Stimulated activated naive CD4-positive, alpha-beta T cell (primary cell): ENCODE measurements around the gene PIM3.
"Not testable (repeated sequence)": the region's sequence is repeated elsewhere in the genome, so short reads cannot be mapped to it uniquely, and the experiment has no call there.

ENCODE experiments used
- DNase-seq, 6 experiments: peaks; one replicate each; lab custom pipeline; 2025; lab: John Stamatoyannopoulos, UW

PIM3 gene

DNA sequence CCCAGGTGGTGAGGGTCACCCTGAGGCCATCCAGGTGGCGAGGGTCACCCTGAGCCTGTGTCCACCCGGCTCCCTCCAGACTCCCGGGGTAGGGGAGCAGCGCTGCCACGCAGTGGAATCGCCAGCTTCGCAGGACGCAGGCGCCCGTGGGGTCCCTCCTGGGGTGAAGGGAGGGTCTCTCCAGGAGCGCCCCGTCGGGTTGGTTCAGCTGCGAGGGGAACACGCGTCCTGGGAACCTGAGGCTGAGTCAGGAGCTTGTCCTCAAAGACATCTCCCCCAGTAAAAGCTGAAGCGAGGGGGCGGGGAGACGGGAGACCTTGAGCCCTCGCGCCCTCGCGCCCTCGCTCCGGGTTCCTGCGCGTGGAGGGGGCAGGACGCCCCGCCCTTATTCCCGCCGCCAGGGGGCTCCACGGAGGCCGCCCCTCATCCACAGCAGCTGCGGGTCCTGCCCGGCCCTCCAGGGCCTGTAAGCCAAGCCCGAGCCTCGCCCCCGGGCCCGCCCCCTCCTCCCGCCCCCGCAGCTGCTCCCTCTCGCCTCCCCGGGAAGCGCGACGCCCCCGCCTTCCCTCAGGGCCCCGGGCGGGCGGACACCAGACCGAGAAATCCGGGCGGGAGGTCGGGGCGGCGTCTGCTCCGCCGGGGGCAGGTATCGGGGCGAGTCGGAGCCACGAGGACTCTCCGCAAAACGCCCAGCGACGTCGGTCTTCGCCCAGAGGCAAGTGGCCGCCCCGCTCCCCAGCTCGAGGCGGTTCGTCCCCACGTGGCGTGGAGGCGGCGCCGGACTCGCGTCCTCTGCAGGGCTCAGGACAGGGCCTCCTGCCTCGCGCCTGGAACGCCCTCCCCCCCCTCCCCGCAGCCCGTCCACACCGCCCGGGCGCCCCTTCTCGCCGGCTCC, 22.8 kb downstream of the PIM3 start:
- DNase-seq = peak in 3 of 6 experiments; percentile 39 to 52 (median 44)

DNA sequence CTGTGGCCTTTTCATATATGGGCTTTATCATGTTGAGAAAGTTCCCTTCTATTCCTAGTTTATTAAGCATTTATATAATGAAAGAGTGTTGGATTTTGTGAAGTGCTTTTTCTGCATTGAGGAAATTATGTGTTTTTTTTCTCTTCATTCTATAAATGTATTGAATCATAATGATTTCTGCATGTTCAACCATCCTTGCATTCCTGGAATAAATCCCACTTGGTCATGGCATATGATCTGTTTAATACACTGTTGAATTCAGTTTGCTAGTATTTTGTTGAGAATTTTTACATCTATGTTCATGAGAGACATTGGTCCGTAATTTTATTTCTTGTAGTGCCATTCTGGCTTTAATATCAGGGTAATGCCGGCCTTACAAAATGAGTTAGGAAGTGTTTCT, 25.8 kb downstream of the PIM3 start:
- DNase-seq = no peak

DNA sequence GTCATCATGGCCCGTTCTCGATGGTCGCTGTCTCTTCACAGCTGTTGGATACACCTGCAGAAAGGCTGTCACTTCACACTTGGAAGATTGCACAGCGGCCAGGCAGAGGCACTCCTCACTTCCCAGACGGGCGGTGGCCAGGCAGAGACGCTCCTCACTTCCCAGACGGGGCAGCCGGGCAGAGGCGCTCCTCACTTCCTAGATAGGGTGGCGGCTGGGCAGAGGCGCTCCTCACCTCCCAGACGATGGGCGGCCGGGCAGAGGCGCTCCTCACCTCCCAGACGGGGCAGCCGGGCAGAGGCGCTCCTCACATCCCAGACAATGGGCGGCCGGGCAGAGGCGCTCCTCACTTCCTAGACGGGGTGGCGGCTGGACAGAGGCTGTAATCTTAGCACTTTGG, 29.3 kb downstream of the PIM3 start:
- DNase-seq = not testable (repeated sequence)

DNA sequence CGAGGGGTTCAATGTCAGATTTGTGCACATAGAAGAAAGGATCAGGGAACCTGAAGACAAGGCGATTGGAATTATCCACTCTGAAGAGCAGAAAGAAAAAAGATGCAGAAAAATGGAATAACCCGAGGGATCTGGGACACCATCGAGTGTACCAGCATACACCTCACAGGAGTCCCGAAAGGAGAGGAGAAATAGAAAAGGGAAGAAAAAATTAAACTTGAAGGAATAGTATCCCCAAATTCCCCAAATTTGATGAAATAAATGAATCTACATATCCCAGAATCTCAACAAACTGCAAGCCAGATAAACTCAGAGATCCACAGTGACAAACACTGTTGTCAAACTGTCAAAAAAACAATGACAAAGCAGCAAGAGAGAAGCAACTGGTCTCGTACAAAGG, 30.6 kb downstream of the PIM3 start:
- DNase-seq = no peak

DNA sequence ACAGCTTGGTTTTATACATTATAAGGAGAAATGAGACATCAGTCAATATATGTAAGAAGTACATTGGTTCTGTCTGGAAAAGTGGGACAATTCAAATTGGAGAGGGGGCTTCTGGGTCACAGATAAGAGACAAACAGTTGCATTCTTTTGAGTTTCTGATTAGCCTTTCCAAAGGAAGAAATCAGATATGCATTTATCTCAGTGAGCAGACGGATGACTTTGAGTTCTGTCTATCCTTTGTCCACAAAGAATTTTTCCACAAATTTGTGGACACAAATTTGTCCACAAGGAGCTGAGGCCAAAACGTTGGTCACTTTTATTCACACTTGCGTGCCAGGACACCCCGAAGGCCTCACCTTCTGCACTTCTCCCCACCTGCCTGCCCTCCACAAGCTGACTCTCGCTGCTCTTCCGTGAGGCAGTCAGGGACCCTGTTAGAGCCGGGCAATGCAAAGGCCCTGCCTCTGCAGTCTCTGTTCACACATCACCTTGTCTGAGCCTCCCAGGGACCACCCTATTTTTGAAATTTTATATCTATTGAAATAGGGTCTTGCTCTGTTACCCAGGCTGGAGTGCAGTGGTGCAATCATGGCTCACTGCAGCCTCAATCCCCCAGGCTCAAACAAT, 31.4 kb downstream of the PIM3 start:
- no peak for DNase-seq

DNA sequence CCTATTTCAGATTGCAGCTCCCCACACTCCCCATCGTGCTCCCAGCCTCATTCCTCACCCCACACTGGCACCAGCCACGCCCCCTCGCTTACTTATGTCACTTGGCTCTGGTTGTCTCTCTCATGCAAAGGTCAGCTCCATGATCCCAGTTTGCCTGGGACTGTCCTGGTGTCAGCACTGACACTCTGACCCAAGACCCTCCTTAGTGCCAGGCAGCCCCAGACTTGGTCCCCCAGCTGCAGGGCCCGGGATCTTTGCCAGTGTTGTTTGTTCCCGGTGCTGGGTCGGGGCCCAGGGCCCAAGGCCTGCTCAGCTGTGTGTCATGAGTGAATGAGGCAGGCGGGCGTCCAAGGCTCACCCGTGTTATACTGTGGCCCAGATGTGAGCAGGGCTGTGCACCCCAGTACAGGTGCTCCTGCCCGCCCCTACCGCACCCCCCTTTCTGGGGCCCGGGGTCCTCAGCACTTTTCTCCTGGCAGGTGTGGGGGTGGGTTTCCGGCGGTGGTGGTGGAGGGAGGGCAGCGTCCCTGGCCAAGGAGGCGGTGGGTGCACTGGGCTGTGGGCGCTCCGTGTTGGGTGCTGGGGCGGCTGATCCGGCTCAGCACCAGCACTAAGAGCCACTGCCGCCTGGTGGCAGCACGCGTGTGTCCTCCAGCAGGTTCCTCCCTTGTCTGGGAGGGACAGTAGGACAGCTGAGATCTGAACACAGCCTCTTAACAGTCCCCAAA, 32.5 kb downstream of the PIM3 start:
- DNase-seq = peak; percentile 26 to 51 (median 38)

DNA sequence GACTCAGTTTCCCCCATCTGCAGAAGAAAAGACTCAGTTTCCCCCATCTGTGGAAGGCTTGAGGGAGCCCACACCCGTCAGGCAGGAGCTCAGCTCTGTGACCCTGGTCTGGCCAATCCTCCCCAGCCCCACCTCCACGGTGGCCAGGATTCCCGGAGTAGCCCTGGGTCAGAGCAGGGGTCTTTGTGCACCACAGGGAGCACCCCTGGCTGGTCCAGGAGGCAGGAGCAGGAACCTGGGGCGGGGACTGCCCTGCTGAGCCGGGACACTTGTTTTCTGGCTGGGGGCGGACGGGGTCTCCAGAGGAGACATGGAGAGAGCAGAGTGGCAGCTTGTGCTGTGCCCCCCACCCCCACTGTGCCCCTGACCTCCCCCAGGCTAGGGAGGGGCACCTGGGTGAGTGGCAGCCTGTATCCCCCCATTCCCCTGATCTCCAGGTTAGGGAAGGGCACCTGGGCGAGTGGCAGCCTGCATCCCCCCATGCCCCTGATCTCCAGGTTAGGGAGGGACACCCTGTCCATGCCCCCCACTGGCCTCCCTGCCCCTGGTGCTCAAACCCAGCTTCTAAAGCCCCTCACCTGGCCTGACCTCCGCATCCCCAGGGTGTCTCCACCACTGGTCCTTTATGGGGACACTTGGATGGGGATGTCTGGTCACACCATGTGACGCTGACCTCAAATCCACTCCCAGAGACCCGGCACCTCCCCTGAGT, 33.2 kb downstream of the PIM3 start:
- no peak for DNase-seq

DNA sequence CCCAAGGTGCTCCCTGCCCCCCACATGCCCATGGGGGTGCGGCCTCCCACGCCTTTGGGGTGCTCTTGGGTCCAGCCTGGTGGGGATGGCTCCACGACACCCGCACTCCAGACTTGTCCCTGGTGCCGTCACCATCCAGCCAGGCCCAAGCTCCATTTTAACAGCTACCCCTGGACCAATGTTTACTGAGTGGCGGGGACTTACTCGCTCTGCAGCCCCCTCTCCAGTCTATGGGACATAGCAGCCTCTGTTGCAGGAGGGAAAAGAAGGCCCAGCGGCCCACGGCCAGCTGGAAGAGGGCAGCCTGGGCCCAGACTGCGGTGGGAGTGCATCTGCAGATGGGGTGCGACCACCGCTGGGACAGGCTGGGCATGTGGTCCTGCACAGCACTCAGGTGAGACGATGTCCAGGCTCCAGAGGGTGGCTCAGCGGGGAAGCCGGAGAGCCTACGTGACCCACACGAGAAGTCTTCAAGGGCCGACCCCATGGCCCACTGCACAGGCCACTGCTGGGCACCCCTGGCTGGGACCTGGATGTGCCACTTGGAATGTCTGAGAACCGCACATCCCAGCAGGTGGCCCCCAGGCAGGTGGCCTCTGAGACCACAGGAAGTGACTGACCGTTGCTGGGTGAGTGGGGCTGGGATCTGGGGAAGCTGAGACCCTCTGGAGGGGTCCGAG, 33.9 kb downstream of the PIM3 start:
- DNase-seq = no peak

DNA sequence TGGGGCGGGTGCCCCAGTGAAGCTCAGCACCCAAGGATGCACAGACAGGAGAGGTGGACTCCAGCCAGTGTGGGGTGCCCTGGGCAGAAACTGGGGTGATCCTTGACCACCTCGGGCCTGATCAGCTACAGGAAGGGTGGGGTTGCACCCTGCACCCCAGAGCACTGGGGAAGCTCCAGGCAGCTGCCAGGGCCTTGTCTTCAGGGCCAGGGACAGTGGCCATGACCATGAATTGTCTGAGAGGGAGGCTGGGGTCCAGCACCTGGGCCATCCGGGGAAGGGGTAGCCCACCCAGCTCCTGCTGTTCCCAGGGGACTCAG, 34.4 kb downstream of the PIM3 start:
- no peak for DNase-seq

DNA sequence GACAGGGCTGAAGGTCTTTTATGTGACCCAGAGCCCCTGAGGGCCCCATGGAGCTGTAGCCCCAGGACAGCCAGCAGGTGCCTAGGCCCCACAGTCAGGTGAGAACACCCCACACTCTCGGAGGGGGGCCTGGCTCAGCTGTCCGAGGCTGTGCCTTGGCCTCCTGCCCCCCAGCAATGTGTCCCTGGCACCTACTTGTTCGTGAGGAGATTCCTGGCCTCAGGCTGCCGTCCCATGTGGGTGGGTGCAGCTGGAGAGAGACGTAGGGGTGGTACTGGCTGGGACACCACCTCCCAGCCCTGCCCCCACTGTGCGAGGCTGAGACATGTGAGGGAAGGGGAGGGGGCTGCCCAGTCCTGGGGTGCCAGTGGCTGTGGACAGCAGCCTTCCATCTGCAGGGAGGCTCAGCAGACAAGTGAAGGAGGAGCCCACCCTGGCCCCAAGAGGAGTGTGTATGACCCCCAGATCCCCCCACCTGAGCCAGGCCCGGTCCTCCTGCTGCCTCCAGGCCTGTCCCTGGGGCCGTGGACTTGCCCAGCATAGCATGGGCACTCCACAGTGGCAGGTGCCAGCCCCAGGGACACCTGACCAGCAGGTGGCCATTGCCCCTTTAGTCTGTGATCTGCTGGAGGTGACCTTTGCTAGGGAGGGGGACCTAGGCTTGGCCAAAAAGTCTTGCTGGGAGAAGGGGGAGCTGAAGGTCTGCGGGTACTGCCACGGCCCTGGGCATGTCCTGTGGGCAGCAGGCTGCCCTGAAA, 35.0 kb downstream of the PIM3 start:
- no peak for DNase-seq

DNA sequence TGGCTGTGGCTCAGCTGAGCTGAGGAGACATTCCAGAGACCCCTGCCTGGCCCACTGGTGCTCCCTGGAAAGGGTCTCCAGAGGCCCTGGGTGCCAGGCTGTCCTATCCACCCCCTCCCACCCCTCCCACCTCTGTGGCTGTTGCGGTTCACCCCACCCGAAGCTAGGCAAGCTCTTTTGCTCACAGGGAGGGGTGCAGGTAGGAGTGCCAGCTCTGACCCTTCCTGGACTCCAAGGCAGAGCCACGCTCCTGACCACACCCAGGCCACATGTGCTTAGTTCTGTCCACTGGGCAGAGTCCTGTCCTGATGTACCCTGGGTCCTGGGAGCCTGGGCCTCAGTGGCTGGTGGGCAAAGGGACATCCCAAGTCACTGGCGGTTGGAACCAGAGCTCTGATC, 35.5 kb downstream of the PIM3 start:
- DNase-seq = no peak

DNA sequence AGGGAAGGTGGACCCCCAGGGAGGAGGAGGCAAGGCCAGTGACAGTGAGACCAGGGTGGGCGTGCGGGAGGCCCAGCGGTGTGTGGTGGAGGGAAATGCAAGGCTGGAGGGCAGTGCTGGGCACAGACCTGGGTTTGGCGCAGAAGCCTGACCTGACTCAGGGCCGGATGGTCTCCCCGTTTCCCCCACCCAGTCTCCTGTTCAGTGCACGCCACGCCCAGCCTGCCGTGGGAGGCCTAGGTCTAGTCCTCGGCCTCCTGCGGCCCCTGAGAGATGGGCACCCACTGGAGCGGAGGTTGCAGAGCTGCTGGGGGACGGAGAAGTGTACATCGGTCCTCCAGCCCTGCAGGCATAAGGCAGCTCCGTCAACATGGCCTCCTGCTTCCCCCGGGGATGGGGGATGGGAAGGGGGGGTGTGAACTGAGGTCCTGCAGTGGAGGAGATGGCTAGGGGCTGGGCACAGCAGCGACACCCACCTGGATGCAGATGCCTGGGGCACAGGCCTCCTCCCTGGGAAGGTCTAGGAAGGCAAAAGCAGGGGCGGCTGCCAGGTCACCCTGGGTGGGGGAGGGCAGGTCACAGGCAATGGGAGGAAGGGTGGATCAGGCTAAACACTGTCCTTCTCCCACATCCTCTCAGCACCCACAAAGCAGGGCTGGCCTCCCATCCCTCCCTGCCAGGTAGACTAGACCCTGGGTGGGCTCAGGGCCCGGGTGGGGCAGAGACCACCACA, 36.1 kb downstream of the PIM3 start:
- no peak for DNase-seq

DNA sequence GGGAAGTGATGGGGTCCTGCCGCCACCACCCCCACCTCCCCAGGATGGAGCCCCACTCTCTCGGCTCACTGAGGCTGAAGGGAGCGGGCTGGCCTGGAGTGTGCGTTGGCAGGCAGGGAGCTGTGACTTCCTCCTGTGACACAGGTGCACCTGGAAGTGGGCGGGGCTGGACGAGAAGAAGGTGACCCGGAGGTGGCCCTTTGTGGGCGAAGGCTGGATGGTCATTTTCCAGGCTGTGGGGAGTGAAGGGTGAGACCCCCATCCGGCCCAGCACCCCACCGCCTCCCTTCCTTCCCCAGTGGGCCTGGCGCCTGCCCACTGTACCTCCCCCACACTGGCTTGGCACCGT, 36.7 kb downstream of the PIM3 start:
- DNase-seq = no peak

DNA sequence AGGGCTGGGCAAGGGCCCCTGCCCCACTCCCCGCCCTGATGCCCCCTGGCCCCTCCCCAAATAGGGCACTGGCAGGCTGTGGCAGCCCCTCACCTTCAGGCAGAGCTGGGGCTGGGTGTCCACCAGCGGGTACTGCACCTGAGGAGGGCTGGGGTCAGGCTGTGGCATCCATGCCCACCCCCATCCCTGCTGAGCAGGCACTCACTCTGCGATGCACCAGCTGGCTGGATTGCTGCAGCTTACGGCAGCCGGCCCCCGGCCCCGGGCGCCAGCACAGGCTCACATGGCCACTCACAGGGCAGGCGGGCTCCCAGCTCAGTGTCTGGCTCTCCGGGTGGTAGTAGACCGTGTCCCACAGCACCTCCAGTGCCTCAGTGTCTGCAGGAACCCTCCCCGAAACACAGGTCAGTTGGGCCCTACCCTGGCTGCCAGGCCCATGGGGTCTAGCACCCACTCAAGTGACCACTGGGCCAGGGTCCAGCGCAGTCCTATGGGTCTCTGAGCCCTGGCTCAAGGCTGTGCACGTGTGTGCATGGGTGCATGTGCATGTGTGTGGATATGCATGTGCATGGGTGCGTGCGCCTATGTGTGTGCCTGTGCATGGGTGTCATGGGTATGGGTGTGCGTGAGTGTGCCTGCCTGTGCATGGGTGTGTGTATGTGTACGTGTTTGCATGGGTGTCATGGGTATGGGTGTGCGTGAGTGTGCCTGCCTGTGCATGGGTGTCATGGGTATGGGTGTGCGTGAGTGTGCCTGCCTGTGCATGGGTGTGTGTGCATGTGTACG, 37.6 kb downstream of the PIM3 start:
- DNase-seq = no peak

DNA sequence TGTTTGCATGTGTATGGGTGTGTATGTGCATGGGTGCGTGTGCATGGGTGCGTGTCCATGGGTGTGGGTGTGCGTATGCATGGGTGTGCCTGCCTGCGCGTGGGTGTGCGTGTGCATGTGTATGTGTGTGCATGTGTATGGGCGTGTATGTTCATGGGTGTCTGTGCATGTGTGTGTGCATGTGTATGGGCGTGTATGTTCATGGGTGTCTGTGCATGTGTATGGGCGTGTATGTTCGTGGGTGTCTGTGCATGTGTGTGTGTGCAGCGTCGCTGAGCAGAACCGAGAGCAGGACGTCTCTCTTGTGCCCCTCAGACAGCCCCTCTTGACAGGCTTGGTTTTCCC, 38.1 kb downstream of the PIM3 start:
- DNase-seq = no peak

DNA sequence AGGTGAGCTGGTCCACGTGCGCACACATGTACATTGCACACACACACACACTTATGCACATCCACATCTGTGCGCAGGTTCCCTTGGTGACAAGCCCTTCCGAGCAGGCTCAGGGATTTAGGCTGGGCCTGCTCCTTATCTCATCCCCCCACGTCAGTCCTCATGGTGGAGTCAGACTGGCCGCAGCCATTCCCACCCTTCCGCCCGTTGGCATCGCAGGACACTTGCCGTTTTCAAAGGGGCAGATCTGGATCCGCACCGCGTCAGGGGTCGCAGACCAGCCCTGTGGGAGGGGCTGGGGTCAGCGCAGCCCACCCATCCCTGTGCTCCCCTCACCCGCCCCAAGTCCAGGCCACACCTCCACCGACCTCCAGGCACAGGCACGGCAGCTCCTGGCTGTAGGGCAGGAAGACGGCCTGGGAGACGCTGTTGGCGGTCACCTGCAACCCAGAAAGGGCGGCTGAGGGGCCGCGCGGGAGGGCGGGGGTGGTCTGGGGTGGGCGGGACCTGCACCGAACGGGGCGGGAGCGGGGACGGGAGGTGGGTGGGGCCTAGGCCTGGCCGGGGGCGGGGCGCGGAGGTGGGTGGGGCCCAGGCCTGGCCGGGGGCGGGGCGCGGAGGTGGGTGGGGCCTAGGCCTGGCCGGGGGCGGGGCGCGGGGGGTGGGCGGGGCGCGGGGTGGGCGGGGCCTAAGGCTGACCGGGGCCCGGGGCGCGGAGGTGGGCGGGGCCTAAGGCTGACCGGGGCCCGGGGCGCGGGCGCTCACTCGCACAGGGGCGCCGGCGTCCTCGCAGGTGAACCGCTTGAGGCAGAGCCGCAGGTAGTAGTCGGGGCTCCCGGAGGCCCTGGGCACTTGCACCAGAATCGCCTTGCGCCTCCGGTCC, 38.7 kb downstream of the PIM3 start:
- peak in 1 of 6 experiments; percentile 10 for DNase-seq

DNA sequence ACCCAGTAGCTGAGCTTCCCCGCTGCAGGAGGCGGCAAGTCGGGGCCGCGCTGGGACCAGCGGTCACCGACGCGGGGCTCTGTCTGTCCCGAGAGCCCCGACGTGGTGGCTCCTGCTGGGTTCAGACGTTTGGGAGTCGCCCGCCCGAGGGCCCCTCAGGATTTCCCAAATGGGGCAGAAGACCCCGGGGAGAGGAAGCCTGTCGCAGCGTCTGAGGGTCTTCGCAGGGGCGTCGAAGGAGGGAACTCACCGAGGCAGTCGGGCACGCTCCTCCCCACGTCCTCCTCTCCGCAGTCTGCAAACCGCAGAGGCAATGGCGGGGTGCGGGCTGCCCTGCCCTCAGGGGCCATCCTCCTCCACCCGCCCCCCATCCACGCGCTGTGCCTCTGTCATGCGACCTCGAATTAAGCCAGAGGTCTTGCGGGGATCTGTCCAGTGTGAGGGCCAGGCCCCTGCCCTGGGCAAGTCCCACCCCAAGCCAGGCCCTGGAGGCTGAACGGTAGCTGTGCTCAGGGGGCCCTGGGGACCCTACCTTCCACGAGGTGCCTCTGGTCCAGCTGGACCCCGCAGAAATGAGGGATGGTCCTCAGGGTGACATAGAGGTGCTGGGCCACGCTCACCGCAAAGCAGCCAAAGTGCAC, 39.5 kb downstream of the PIM3 start:
- no peak for DNase-seq
